ENCODE results near the gene SELENBP1.
"Not testable (repeated sequence)": the region's sequence is repeated elsewhere in the genome, so short reads cannot be mapped to it uniquely, and the experiment has no call there.

SELENBP1 gene

GRCh38 chr1:151372058-151372934 is at the start of gene SELENBP1:
TSS of gene SELENBP1 (minus strand) at chr1:151372705. CDS start at chr1:151372641, 64 bp downstream.
- peak; percentile 70 for DNase-seq (ENCODE audit: low read depth)

- DNase-seq (ENCODE audit: low read depth) = no peak
Observed at GRCh38 chr1:151419819-151420218, 47.3 kb upstream of the SELENBP1 start.

GRCh38 chr1:151418081-151418480 is 45.6 kb upstream of the SELENBP1 start:
- no peak for DNase-seq (ENCODE audit: low read depth)

- peak; percentile 89 for DNase-seq (ENCODE audit: low read depth)
Observed at GRCh38 chr1:151416231-151416630, 43.7 kb upstream of the SELENBP1 start.

DNA sequence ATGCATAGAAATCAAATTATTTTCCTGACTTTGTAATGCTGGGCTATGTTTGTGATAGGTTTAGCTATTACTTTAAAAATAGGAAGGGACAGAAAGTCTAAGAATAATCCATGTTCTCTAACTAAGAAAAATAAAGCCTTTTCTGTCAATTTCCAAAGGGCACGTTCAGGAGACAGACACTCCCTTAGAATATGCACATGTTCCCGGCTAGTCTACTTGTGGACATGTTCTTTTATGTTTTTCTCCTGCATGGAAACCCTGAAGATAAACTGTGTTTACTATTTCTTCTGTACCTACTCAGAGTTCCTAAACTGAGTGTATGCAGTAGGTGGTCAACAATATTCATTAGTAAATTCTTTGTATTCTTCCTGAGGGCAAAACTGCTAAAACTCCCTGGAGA is 39.4 kb upstream of the SELENBP1 start:
- no peak for DNase-seq (ENCODE audit: low read depth)

DNA sequence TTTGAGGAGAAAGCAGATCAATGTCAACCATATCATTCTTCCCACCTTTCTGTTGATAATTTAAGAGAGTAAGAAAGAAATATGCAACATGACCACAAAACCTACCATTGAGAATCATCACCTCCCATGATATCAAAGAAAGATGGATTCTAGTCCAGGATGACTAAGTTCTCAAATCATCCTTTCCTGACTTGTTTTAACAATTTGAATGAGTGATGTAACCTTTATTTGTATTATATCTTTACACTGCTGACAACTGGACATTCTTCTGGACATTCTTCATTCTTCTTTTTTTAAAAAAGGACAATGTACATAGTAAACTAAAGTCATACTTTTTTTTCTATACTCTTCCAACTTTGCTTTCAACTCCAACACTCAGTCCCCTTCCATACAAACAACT is 36.4 kb upstream of the SELENBP1 start:
- DNase-seq (ENCODE audit: low read depth) = peak; percentile 42

DNA sequence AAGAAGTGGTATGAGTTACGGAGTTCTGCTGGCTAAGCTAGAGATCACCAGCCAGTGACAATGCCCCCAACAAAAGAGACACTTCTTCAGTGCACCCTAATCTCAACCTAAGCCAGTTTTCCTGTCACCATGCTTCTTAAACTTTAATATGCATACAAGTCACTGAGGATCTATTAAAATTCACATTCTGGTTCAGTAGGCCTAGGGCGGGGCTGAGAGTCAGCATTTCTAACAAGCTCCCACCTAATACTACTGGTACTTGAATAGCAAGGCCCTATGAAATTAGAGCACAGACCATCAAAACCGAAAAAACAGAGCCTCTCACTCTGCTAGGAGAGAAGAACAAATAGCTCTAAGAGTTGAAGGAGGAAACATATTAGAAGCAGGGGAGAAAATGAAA is 34.8 kb upstream of the SELENBP1 start:
- no peak for DNase-seq (ENCODE audit: low read depth)

DNA sequence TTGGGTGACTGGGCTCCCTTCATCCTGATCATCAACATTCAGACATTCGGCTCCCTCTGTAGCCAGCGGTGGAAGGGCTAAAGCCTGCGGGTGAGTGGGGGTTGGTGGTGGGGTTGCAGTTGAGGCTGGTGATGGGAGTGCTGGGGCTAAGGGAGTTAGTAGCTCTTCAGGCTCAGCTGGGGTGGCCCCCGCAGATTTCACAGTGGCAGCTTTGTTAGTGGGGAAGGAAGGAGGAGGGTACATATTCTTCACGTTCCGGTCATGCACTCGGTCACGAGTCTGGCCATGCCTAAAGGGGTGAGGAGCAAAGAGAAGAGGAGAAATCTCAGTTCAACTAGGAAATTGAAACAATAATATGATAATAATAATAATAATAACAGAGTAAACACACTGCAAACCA is 33.7 kb upstream of the SELENBP1 start:
- no peak for DNase-seq (ENCODE audit: low read depth)

GRCh38 chr1:151405187-151405951 is 32.9 kb upstream of the SELENBP1 start:
- no peak for DNase-seq (ENCODE audit: low read depth)

DNA sequence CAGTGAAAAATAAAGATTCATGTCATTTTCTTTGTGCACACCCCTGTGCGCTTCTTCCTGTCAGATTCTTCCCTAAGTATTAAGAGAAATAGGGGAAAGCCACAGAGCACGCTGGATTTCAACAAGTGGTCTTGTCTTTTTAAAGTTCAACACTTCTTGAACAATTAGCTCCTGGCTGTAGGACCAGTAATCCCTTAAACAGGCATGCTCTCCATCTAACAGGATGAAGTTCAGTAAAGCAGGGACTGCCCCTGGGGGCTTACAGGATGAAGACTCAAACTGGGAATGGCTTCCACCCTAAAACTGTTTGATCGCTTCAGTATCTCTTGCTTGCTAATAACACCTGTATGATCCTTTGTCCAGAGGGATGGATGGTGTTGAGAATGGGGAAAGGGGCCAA is 31.1 kb upstream of the SELENBP1 start:
- DNase-seq (ENCODE audit: low read depth) = no peak

- DNase-seq (ENCODE audit: low read depth) = no peak
Observed at GRCh38 chr1:151402764-151403163, 30.3 kb upstream of the SELENBP1 start.

- no peak for DNase-seq (ENCODE audit: low read depth)
Observed at GRCh38 chr1:151401860-151402259, 29.4 kb upstream of the SELENBP1 start.

GRCh38 chr1:151401125-151401788 is 28.8 kb upstream of the SELENBP1 start:
- DNase-seq (ENCODE audit: low read depth) = no peak

DNA sequence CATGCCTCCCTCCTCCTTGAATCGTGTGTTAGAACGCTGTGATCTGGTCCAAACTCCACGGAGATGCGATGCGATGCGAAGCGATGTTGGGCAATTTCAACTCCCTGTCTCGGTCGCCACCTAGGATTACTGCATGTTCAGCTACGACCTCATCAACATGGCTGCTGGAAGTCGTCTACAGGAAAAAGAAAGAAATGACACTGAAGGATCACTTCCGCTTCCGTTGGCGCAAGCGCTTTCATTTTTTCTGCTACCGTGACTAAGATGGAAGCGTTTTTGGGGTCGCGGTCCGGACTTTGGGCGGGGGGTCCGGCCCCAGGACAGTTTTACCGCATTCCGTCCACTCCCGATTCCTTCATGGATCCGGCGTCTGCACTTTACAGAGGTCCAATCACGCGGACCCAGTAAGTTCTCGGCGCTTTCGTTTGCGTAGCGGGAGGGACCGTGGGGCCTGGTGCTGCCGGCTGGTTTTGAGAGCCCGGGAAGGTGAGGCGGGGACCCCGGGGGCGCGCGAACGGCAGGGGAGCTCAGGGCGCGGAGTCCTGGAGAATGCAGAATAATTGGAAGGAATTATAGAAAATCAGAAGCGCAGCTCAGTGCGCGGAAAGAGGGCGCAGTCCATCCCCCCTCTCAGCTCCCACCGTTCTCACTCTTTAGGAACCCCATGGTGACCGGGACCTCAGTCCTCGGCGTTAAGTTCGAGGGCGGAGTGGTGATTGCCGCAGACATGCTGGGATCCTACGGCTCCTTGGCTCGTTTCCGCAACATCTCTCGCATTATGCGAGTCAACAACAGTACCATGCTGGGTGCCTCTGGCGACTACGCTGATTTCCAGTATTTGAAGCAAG is 27.0 kb upstream of the SELENBP1 start, which contains the start of gene PSMB4:
Gene PSMB4 (plus strand): TSS at position 250 of the 848 bp plus-strand sequence. CDS start 15 bp downstream, at position 265.
- DNase-seq (ENCODE audit: low read depth) = peak; percentile 96

DNA sequence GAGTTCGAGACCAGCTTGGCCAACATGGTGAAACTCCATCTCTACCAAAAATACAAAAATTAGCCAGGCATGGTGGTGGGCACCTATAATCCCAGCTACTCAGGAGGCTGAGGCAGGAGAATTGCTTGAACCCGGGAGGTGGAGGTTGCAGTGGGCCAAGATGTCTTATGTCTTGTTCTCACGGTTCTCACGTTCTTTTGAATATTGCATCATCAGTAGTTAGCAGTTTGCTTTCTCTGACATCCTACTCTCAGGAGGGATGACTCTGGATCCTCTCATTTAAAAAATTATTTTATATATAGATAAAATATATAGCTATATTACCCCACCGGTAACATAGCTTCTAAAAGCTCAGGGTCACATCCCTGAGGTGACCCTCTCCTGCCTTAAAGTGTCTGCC is 23.8 kb upstream of the SELENBP1 start:
- not testable (repeated sequence) for DNase-seq (ENCODE audit: low read depth)

GRCh38 chr1:151393583-151393982 is 21.1 kb upstream of the SELENBP1 start:
- no peak for DNase-seq (ENCODE audit: low read depth)

DNA sequence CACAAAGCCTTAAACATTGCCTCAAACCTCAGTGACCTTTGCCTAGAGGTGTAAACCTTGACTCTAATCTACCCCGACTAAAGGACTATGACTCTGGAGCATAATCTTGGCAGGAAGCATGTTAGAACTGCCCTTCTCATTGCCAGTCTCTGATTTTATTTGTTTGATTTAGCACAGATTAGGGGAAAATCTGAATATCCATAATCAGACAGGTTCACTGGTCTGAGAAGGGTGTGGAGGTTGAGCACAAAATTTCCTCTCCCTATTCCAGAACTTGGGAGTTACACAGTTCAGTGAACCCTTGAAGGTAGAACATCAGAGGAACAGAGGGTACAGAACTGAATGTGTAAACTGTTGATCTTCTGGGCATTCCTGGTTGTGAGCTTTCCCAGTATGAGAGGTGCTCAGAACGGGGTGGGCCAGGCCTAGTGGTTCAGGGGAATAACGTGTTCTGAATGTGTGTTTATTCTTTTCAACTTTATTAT is 18.6 kb upstream of the SELENBP1 start:
- no peak for DNase-seq (ENCODE audit: low read depth)

- DNase-seq (ENCODE audit: low read depth) = not testable (repeated sequence)
Observed at GRCh38 chr1:151390221-151391078, 17.9 kb upstream of the SELENBP1 start.

GRCh38 chr1:151386002-151386401 is 13.5 kb upstream of the SELENBP1 start:
- no peak for DNase-seq (ENCODE audit: low read depth)

GRCh38 chr1:151384584-151384983 is 12.1 kb upstream of the SELENBP1 start:
- no peak for DNase-seq (ENCODE audit: low read depth)

Measured in iris pigment epithelial cell (primary cell).